CD4-positive, alpha-beta T cell treated with Interleukin-4 for 4 hours (primary cell): ENCODE results near the gene VRK1.
"Not testable (repeated sequence)": the region's sequence is repeated elsewhere in the genome, so short reads cannot be mapped to it uniquely, and the experiment has no call there.

Source experiments
- DNase-seq: peaks from one replicate; pipeline ENCODE4 v3.0.0-alpha.2; 2020

VRK1 gene

GRCh38 chr14:96796851-96797581, at the start of gene VRK1:
VRK1 (plus strand) TSS chr14:96797382; CDS start chr14:96833472, 36,090 bp downstream.
- peak; percentile 94 for DNase-seq

GRCh38 chr14:96747608-96748007, 49.6 kb upstream of the VRK1 start:
- DNase-seq = no peak

GRCh38 chr14:96748362-96748761, 48.8 kb upstream of the VRK1 start:
- no peak for DNase-seq

GRCh38 chr14:96751505-96751904, 45.7 kb upstream of the VRK1 start:
- DNase-seq = no peak

GRCh38 chr14:96752125-96752524, 45.1 kb upstream of the VRK1 start:
- DNase-seq = no peak

- DNase-seq = no peak
Measured at GRCh38 chr14:96752594-96752993, 44.6 kb upstream of the VRK1 start.

- DNase-seq = no peak
Measured at GRCh38 chr14:96754162-96754844, 42.9 kb upstream of the VRK1 start.

- DNase-seq = no peak
Measured at GRCh38 chr14:96754845-96755184, 42.4 kb upstream of the VRK1 start.

GRCh38 chr14:96756745-96757144, 40.4 kb upstream of the VRK1 start:
- DNase-seq = no peak

GRCh38 chr14:96757456-96757855, 39.7 kb upstream of the VRK1 start:
- no peak for DNase-seq

- no peak for DNase-seq
Measured at GRCh38 chr14:96761066-96761465, 36.1 kb upstream of the VRK1 start.

GRCh38 chr14:96762650-96763049, 34.5 kb upstream of the VRK1 start:
- peak; percentile 66 for DNase-seq

- DNase-seq = no peak
Measured at GRCh38 chr14:96764012-96764411, 33.2 kb upstream of the VRK1 start.

- DNase-seq = not testable (repeated sequence)
Measured at GRCh38 chr14:96765205-96765604, 32.0 kb upstream of the VRK1 start.

- DNase-seq = no peak
Measured at GRCh38 chr14:96772929-96773328, 24.3 kb upstream of the VRK1 start.

GRCh38 chr14:96776791-96777190, 20.4 kb upstream of the VRK1 start:
- DNase-seq = no peak

GRCh38 chr14:96780500-96780899, 16.7 kb upstream of the VRK1 start:
- no peak for DNase-seq

GRCh38 chr14:96781371-96781770, 15.8 kb upstream of the VRK1 start:
- DNase-seq = no peak

- DNase-seq = no peak
Measured at GRCh38 chr14:96782436-96782835, 14.7 kb upstream of the VRK1 start.

GRCh38 chr14:96783043-96783914, 13.9 kb upstream of the VRK1 start:
- no peak for DNase-seq

GRCh38 chr14:96783915-96784224, 13.3 kb upstream of the VRK1 start:
- DNase-seq = no peak

GRCh38 chr14:96790186-96790585, 7.0 kb upstream of the VRK1 start:
- no peak for DNase-seq

- DNase-seq = no peak
Measured at GRCh38 chr14:96790706-96791105, 6.5 kb upstream of the VRK1 start.

GRCh38 chr14:96792003-96792402, 5.2 kb upstream of the VRK1 start:
- DNase-seq = no peak
